GM06990 (cell line): ENCODE results near the gene POU3F1.

Experiments used
- DNase-seq: peaks from one replicate; pipeline ENCODE4 v3.0.0-alpha.2; 2011; ENCODE audit not compliant: insufficient read length; ENCODE audit errors: extremely low read depth
- H3K27me3 ChIP-seq: replicated peaks from 2 replicates; pipeline ENCODE4 v1.6.0; 2011; ENCODE audit warnings: low read length; ENCODE audit not compliant: control insufficient read depth, insufficient read depth
- H3K36me3 ChIP-seq: 2 replicates; pipeline ENCODE4 v1.5.1; 2011; ENCODE audit warnings: low read length; ENCODE audit not compliant: control insufficient read depth, insufficient read depth
- H3K4me3 ChIP-seq: replicated peaks from 2 replicates; pipeline ENCODE4 v1.5.1; 2011; ENCODE audit warnings: low read depth, mild to moderate bottlenecking, control low read depth, low read length
- CTCF ChIP-seq: IDR thresholded peaks from 2 replicates; pipeline ENCODE4 v1.5.1; 2011; ENCODE audit warnings: low read length, control low read depth, mild to moderate bottlenecking, inconsistent platforms; ENCODE audit not compliant: insufficient read depth, poor library complexity, severe bottlenecking

Gene POU3F1

GRCh38 chr1:38090796-38091195 is 44.2 kb upstream of the POU3F1 start:
- Histone ChIP-seq H3K4me3 (no peak overlapping the region), H3K27me3 (no peaks in the 10 kb centered on the region), H3K36me3 (no peaks in the 10 kb centered on the region)
- no peak for TF ChIP-seq CTCF
- no peak for DNase-seq

DNA sequence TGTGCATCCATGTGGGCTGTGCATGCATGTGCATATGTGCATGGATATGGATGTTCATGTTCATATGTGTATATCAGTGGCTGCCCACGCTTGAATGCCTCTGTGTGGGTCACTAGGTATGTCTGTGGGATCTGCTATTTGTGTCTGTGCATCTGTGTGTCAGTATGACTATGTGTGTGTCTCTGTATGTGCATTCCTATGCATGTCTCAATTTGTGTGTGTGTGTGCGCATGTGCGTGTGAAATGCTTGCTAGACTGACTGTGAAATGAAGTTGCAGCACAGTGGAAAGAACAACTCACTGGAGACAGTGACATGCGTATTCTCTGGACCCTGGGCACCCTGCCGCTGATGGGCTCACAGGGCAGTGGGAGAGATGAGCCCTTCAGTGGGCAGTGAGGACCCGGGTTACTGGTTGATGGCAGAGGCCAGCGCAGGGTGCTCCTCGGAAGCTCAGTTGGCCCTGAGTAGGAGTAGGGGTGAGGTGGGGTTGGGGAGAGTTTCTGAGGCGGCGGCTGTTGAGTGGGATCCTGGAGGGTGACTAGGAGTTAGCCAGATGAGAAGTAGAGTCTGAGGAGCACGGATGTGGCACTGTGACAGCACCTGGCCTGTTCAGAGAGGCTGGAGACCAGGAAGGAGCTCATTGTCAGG is 43.2 kb upstream of the POU3F1 start:
- H3K27me3 ChIP-seq, result no peaks in the 10 kb centered on the region
- no peak for TF ChIP-seq CTCF

DNA sequence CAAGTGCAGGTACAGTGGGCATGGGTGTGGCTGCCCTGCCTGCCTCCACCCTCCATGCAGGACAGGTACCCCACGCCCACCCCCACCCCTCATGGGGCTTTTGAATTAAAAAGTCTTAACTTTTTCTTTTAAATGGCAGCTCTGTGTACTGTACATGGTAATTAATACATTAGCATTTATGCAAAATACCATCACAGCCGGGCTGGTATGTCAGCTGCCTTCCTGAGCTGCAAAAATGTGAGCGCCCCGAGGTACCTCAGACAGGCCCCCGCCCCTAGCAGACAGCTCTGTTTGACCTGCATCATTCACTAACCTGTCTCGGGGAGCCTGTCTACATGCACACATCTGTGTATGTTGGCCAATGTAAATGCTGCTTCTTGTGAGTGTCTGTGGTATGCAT is 42.2 kb upstream of the POU3F1 start:
- TF ChIP-seq CTCF, result no peak
- Histone ChIP-seq H3K36me3 (no peaks in the 10 kb centered on the region), H3K4me3 (no peak overlapping the region), H3K27me3 (no peaks in the 10 kb centered on the region)
- DNase-seq, result no peak

More for the DNA sequence above, 43.2 kb upstream of the POU3F1 start:
- no peak for DNase-seq
- H3K4me3 ChIP-seq, result no peak overlapping the region
- no peaks in the 10 kb centered on the region for H3K36me3 ChIP-seq

DNA sequence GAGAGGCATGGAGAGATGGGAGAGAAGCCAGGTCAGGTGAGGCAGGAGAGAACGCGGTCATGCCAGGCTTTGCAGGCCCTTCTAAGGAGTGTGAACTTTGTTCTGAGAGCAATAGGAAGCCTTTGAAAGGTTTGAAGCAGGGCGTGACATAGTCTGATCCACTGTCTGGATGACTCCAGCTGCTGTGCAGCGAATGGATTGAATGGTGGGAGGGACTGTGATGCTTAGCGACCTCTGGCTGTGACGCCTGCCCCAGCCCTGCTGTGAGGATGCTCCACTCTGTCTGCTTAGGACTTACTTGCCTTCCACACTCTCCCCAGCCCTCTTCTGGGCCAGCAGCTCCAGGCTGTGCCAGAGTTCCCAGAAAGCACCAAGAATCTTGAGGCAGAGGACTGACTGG is 41.8 kb upstream of the POU3F1 start:
- no peaks in the 10 kb centered on the region for H3K27me3 ChIP-seq
- DNase-seq, result no peak
- TF ChIP-seq CTCF, result no peak
- no peaks in the 10 kb centered on the region for H3K36me3 ChIP-seq
- H3K4me3 ChIP-seq, result no peak overlapping the region

GRCh38 chr1:38087676-38088075 is 41.1 kb upstream of the POU3F1 start:
- Histone ChIP-seq H3K36me3 (no peaks in the 10 kb centered on the region), H3K4me3 (no peak overlapping the region), H3K27me3 (no peaks in the 10 kb centered on the region)
- no peak for DNase-seq
- no peak for TF ChIP-seq CTCF
